HCT116 (cell line): Measurements from ENCODE around the gene PRKX. TPM values are rescaled to one million over a fixed set of nuclear protein-coding genes. Genes with fewer than 3 reads are reported as not detected.
"Not testable (repeated sequence)": the region's sequence is repeated elsewhere in the genome, so short reads cannot be mapped to it uniquely, and the experiment has no call there.

Experiments
- ATAC-seq: fragments of 200-7000 bp; cut with Tn5 transposase; 2 replicates; pipeline ENCODE4 v1.9.1; 2020; ENCODE audit warnings: mild to moderate bottlenecking, moderate library complexity
- BruUV-seq: library from RNA; stranded (reverse); fragments of 400-500 nt; replicated peaks from 2 replicates; lab custom pipeline; 2021; lab: Mats Ljungman, UMichigan
- CTCF ChIA-PET: fragments of 300-600 bp; sonication (Branson Sonifier 250); formaldehyde crosslinking; loops from one replicate; lab custom pipeline; 2021; ENCODE audit warnings: antibody characterized with exemption; lab: Charles Lee
- POLR2A ChIA-PET: fragments of 300-600, 350-600 bp; sonication (Branson Sonifier 250); formaldehyde crosslinking; loops from one replicate; lab custom pipeline; 2021; ENCODE audit warnings: antibody characterized with exemption; lab: Charles Lee
- RAD21 ChIA-PET, 2 experiments: fragments of 300-600 bp; sonication (Branson Sonifier 250); formaldehyde crosslinking; loops; one replicate each; lab custom pipeline; 2023; ENCODE audit warnings: low total read pairs in 2 of 2; ENCODE audit not compliant: uncharacterized antibody in 2 of 2, unreplicated experiment in 2 of 2, low non-redundant PET in 1 of 2; lab: Charles Lee
- DNase-seq: peaks from one replicate; pipeline ENCODE4 v3.0.0-alpha.2; 2010; ENCODE audit warnings: low read depth, low spot score
- H2AFZ ChIP-seq: fragments of 200-600 bp; shearing (Covaris generic), sonication (generic); 2 replicates; pipeline ENCODE4 v1.6.1; 2017; ENCODE audit warnings: low read depth, mixed run types, mixed read lengths, antibody characterized with exemption, low read length; ENCODE audit not compliant: poor library complexity, severe bottlenecking
- H3K27ac ChIP-seq: 2 replicates; pipeline ENCODE4 v1.5.1; 2012; ENCODE audit warnings: low read depth, low read length
- H3K27me3 ChIP-seq: fragments of 200-600 bp; sonication (generic); 2 replicates; pipeline ENCODE4 v1.6.1; 2016; ENCODE audit warnings: mixed run types, low read length, mixed read lengths; ENCODE audit not compliant: insufficient read depth
- H3K36me3 ChIP-seq, 2 experiments: fragments of 200-500 bp in 1 of 2; fragments of 200-600 bp in 1 of 2; sonication (Bioruptor generic) in 1 of 2; sonication (generic) in 1 of 2; 2 replicates each; pipeline versions ENCODE4 v1.5.1 to v1.6.1; 2014 to 2016; ENCODE audit warnings: low read length in 2 of 2, inconsistent platforms in 1 of 2, mixed read lengths in 1 of 2, mixed run types in 1 of 2; ENCODE audit not compliant: insufficient read depth in 2 of 2, control insufficient read depth in 1 of 2
- H3K4me1 ChIP-seq, 2 experiments: fragments of 200-600 bp in 1 of 2; sonication (generic) in 1 of 2; 2 replicates each; pipeline versions ENCODE4 v1.5.1 to v1.6.1; 2012 to 2017; ENCODE audit warnings: low read length in 2 of 2, inconsistent platforms in 1 of 2, mild to moderate bottlenecking in 1 of 2, mixed read lengths in 1 of 2, mixed run types in 1 of 2, moderate library complexity in 1 of 2; ENCODE audit not compliant: insufficient read depth in 2 of 2, control insufficient read depth in 1 of 2
- H3K4me2 ChIP-seq: fragments of 200-600 bp; sonication (generic); 2 replicates; pipeline ENCODE4 v1.6.1; 2017; ENCODE audit warnings: mixed run types, low read length, mixed read lengths
- H3K4me3 ChIP-seq, 2 experiments: fragments of 200-600 bp in 1 of 2; sonication (generic) in 1 of 2; replicated peaks in 1 of 2; 2 replicates each; pipeline ENCODE4 v1.5.1; 2011 to 2016; ENCODE audit warnings: low read length in 2 of 2, control low read depth in 1 of 2, low read depth in 1 of 2, mild to moderate bottlenecking in 1 of 2, mixed read lengths in 1 of 2, mixed run types in 1 of 2
- H3K79me2 ChIP-seq: fragments of 200-600 bp; sonication (generic); 2 replicates; pipeline ENCODE4 v1.6.1; 2017; ENCODE audit warnings: mild to moderate bottlenecking, mixed run types, low read length, moderate library complexity, mixed read lengths; ENCODE audit not compliant: insufficient read depth
- H3K9ac ChIP-seq: fragments of 200-600 bp; sonication (generic); 2 replicates; pipeline ENCODE4 v1.6.1; 2016; ENCODE audit warnings: low read length, mixed read lengths
- H3K9me2 ChIP-seq: fragments of 200-600 bp; sonication (generic), shearing (Covaris generic); 2 replicates; pipeline ENCODE4 v1.6.1; 2017; ENCODE audit warnings: mixed run types, mild to moderate bottlenecking, moderate library complexity; ENCODE audit not compliant: insufficient read depth
- H3K9me3 ChIP-seq, 2 experiments: fragments of 200-500 bp in 1 of 2; fragments of 200-600 bp in 1 of 2; sonication (Bioruptor generic) in 1 of 2; sonication (generic) in 1 of 2; 2 replicates each; pipeline ENCODE4 v1.6.1; 2014 to 2017; ENCODE audit warnings: low read length in 2 of 2, mixed read lengths in 2 of 2, inconsistent platforms in 1 of 2, low read depth in 1 of 2, mild to moderate bottlenecking in 1 of 2, mixed run types in 1 of 2, moderate library complexity in 1 of 2; ENCODE audit not compliant: control insufficient read depth in 1 of 2, insufficient read depth in 1 of 2
- H4K20me1 ChIP-seq: fragments of 200-600 bp; sonication (generic), shearing (Covaris generic); 2 replicates; pipeline ENCODE4 v1.6.1; 2017; ENCODE audit warnings: mixed run types, mild to moderate bottlenecking, moderate library complexity; ENCODE audit not compliant: insufficient read depth
- ELF1 ChIP-seq: IDR thresholded peaks from 2 replicates; pipeline ENCODE4 v1.6.1; 2012; ENCODE audit warnings: low read depth, borderline replicate concordance
- SIN3A ChIP-seq: IDR thresholded peaks from 2 replicates; pipeline ENCODE4 v1.6.1; 2012; ENCODE audit warnings: low read depth
- SP1 ChIP-seq: IDR thresholded peaks from 2 replicates; pipeline ENCODE4 v1.6.1; 2012; ENCODE audit warnings: low read depth
- TCF7L2 ChIP-seq: IDR thresholded peaks from 2 replicates; pipeline ENCODE4 v1.7.0; 2011; ENCODE audit warnings: borderline replicate concordance, inconsistent platforms; ENCODE audit not compliant: insufficient read depth, insufficient read length; ENCODE audit errors: extremely low read depth
- YY1 ChIP-seq: IDR thresholded peaks from 2 replicates; pipeline ENCODE4 v1.6.1; 2011; ENCODE audit warnings: low read length, low read depth, moderate library complexity, mild to moderate bottlenecking; ENCODE audit not compliant: insufficient replicate concordance; ENCODE audit errors: extremely low read depth
- ZNF274 ChIP-seq: fragments of 200-500 bp; sonication (Bioruptor generic); IDR thresholded peaks from 2 replicates; pipeline ENCODE4 v1.6.1; 2014; ENCODE audit warnings: mild to moderate bottlenecking, low read depth, low read length, inconsistent platforms
- intact Hi-C: fragments of 100-400 bp; cut with micrococcal nuclease; formaldehyde crosslinking; loops from 2 replicates; pipeline ENCODE4 v1.10.0; 2022
- total RNA-seq: library from RNA; stranded (reverse); gene quantifications from one replicate; pipeline ENCODE4 v1.2.1, GENCODE V29; 2021; ENCODE audit not compliant: unreplicated experiment
- TF ChIP-seq, protein P1 (sequence below): IDR thresholded peaks from 2 replicates; pipeline ENCODE4 v1.6.1; 2012; ENCODE audit warnings: low read depth
- TF ChIP-seq, protein P2 (sequence below): IDR thresholded peaks from 2 replicates; pipeline ENCODE4 v1.6.1; 2011; ENCODE audit warnings: mild to moderate bottlenecking, low read length, moderate library complexity; ENCODE audit not compliant: insufficient replicate concordance; ENCODE audit errors: extremely low read depth

PRKX gene
- total RNA-seq, 1 experiment from 2014 or later, result 26.7 TPM

DNA sequence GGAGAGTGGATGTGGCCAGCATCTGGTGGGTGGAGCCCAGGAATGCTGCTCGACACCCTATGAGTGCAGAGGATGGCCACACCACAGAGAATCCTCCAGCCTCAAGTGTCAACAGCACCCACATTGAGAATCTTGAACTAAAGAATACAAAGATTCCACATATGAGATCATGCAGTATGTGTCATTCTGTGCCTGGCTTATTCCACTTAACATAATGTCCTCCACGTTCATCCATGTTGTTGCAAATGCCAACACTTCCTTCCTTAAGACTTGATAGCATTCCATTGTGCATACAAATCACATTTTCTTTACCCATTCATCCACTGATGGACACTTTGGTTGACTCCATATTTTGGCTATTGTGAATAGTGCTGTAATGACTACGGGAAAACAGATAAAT is 145.8 kb downstream of the PRKX start (continued):
- TF ChIP-seq ZNF274 (no peak), ELF1 (no peak), YY1 (no peak), SP1 (no peak)
- TF ChIP-seq, protein P1, sequence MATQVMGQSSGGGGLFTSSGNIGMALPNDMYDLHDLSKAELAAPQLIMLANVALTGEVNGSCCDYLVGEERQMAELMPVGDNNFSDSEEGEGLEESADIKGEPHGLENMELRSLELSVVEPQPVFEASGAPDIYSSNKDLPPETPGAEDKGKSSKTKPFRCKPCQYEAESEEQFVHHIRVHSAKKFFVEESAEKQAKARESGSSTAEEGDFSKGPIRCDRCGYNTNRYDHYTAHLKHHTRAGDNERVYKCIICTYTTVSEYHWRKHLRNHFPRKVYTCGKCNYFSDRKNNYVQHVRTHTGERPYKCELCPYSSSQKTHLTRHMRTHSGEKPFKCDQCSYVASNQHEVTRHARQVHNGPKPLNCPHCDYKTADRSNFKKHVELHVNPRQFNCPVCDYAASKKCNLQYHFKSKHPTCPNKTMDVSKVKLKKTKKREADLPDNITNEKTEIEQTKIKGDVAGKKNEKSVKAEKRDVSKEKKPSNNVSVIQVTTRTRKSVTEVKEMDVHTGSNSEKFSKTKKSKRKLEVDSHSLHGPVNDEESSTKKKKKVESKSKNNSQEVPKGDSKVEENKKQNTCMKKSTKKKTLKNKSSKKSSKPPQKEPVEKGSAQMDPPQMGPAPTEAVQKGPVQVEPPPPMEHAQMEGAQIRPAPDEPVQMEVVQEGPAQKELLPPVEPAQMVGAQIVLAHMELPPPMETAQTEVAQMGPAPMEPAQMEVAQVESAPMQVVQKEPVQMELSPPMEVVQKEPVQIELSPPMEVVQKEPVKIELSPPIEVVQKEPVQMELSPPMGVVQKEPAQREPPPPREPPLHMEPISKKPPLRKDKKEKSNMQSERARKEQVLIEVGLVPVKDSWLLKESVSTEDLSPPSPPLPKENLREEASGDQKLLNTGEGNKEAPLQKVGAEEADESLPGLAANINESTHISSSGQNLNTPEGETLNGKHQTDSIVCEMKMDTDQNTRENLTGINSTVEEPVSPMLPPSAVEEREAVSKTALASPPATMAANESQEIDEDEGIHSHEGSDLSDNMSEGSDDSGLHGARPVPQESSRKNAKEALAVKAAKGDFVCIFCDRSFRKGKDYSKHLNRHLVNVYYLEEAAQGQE, result no peak
- TF ChIP-seq, all 23 proteins: peak for 0

DNA sequence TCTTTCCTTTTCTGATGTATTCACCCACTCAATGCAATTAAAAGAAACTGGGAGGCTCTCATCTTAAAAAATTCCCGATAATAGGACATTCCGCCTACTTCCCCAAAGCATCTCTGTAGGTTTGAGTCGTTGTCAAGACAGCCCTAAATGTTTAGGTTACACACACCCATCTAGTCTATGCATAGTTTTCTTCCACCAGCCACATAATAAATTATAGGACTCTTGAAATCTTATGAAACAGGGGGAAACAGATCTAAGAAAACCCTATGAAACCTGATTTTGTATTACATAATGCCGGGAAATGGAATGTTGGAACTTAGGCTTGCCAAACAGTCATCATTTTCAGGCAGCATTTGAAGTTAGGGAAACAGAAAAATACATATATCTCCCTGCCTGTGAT is 150.0 kb downstream of the PRKX start:
- H3K4me1 ChIP-seq, result no peaks in the 10 kb centered on the region
- DNase-seq, result no peak
- TF ChIP-seq, protein P2, sequence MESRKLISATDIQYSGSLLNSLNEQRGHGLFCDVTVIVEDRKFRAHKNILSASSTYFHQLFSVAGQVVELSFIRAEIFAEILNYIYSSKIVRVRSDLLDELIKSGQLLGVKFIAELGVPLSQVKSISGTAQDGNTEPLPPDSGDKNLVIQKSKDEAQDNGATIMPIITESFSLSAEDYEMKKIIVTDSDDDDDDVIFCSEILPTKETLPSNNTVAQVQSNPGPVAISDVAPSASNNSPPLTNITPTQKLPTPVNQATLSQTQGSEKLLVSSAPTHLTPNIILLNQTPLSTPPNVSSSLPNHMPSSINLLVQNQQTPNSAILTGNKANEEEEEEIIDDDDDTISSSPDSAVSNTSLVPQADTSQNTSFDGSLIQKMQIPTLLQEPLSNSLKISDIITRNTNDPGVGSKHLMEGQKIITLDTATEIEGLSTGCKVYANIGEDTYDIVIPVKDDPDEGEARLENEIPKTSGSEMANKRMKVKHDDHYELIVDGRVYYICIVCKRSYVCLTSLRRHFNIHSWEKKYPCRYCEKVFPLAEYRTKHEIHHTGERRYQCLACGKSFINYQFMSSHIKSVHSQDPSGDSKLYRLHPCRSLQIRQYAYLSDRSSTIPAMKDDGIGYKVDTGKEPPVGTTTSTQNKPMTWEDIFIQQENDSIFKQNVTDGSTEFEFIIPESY, result no peak
- TF ChIP-seq TCF7L2 (no peak), SIN3A (no peak), SP1 (no peak)
- TF ChIP-seq, all 23 proteins: peak for 0
- Histone ChIP-seq H3K27me3 (no peaks in the 10 kb centered on the region), H3K4me2 (no peak overlapping the region), H4K20me1 (no peaks in the 10 kb centered on the region), H3K79me2 (no peaks in the 10 kb centered on the region), H3K9me2 (no peaks in the 10 kb centered on the region), H3K4me3 (no peak overlapping the region), H3K36me3 (no peaks in the 10 kb centered on the region), H3K9me3 (no peaks in the 10 kb centered on the region), H3K9ac (no peak overlapping the region), H2AFZ (no peak overlapping the region), H3K27ac (no peak overlapping the region)
- intact Hi-C loops, result no loop called here
- ChIA-PET RAD21 (no interaction called here), POLR2A (no interaction called here), CTCF (no interaction called here)
- no TSS peak for BruUV-seq
- ATAC-seq, result no peak

DNA sequence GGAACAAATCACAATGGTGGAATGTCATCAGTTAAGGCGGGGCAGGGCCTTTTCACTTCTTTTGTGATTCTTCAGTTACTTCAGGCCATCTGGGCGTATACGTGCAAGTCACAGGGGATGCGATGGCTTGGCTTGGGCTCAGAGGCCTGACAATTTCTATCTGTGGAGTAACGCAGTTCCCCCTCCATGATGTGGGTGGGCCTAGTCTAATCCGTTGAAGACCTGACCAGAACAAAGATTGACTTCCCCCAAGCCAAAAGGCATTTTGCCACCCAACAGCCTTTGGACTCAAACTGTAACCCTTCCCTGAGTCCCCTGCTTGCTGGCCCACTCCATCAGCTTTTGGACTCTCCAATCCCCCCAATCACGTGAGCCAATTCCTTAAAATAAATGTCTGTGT is 153.4 kb downstream of the PRKX start:
- DNase-seq, POLR2A ChIA-PET, intact Hi-C loops, H3K4me2 ChIP-seq, CTCF ChIA-PET, H3K27ac ChIP-seq, H3K27me3 ChIP-seq, BruUV-seq, H3K36me3 ChIP-seq, H3K9me3 ChIP-seq, H4K20me1 ChIP-seq, RAD21 ChIA-PET, H3K4me3 ChIP-seq, H3K4me1 ChIP-seq, H3K9ac ChIP-seq, H3K9me2 ChIP-seq, H2AFZ ChIP-seq, H3K79me2 ChIP-seq, ATAC-seq: not testable (repeated sequence)
